Progenitor cell of endocrine pancreas (in vitro differentiated cells): Measurements from ENCODE around the gene MACROD2. TPM values are rescaled to one million over a fixed set of nuclear protein-coding genes. Genes with fewer than 3 reads are reported as not detected.

ENCODE experiments used
- DNase-seq: peaks from one replicate; pipeline ENCODE4 v3.0.0; 2021; ENCODE audit warnings: low spot score; ENCODE audit not compliant: unreplicated experiment
- H3K27ac Mint-ChIP-seq: 2 replicates; pipeline ENCODE4 v1.8.0; 2021; ENCODE audit warnings: mild to moderate bottlenecking, moderate library complexity, mixed read lengths
- H3K27me3 Mint-ChIP-seq: 2 replicates; pipeline ENCODE4 v1.8.0; 2021; ENCODE audit warnings: mixed read lengths
- H3K36me3 Mint-ChIP-seq: 2 replicates; pipeline ENCODE4 v1.8.0; 2022; ENCODE audit warnings: mixed read lengths; ENCODE audit not compliant: insufficient read depth
- H3K4me1 Mint-ChIP-seq: 2 replicates; pipeline ENCODE4 v1.8.0; 2021; ENCODE audit warnings: low read depth, mixed read lengths
- H3K4me3 Mint-ChIP-seq: 2 replicates; pipeline ENCODE4 v1.8.0; 2021; ENCODE audit warnings: low read depth, mild to moderate bottlenecking, moderate library complexity, mixed read lengths
- H3K9me3 Mint-ChIP-seq: 2 replicates; pipeline ENCODE4 v1.8.0; 2021; ENCODE audit warnings: low read depth, mixed read lengths
- total RNA-seq: library from RNA; stranded (reverse); gene quantifications from 2 replicates; pipeline ENCODE4 v1.2.1, GENCODE V29; 2021
- TF ChIP-seq, protein P1 (sequence below): fragments of 200-600 bp; sonication (generic); IDR thresholded peaks from one replicate; pipeline ENCODE4 v1.5.0; 2021; ENCODE audit warnings: antibody characterized with exemption, mild to moderate bottlenecking; ENCODE audit not compliant: unreplicated experiment

Gene MACROD2
- total RNA-seq, 1 donor from 2014 or later = 7.6 TPM

DNA sequence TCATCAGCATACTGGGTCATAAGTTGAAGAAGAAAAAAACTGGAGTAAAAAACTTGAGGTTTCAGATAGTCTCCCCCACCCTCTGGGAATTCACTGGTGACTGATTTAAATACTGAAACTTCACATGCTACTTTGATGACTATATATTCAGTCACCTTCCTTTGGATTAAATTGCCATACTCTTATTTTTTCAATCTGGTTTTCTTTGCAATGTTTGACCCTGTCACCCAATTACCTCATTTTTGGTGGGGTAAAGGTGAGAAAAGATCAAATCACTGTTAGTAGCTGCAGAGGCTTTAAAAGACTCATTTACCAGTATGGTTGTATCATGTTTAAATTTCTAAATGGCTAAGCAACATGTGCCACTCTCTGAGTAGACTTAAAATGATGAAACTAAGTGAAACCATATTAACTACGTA lies 1204.8 kb downstream of the MACROD2 start:
- Mint-ChIP-seq H3K4me3 (no peak overlapping the region), H3K27ac (no peak overlapping the region), H3K27me3 (no peaks in the 10 kb centered on the region), H3K36me3 (no peaks in the 10 kb centered on the region), H3K4me1 (no peaks in the 10 kb centered on the region), H3K9me3 (peaks cover 10% of the 10 kb centered on the region)
- no peak for DNase-seq
- TF ChIP-seq, protein P1, sequence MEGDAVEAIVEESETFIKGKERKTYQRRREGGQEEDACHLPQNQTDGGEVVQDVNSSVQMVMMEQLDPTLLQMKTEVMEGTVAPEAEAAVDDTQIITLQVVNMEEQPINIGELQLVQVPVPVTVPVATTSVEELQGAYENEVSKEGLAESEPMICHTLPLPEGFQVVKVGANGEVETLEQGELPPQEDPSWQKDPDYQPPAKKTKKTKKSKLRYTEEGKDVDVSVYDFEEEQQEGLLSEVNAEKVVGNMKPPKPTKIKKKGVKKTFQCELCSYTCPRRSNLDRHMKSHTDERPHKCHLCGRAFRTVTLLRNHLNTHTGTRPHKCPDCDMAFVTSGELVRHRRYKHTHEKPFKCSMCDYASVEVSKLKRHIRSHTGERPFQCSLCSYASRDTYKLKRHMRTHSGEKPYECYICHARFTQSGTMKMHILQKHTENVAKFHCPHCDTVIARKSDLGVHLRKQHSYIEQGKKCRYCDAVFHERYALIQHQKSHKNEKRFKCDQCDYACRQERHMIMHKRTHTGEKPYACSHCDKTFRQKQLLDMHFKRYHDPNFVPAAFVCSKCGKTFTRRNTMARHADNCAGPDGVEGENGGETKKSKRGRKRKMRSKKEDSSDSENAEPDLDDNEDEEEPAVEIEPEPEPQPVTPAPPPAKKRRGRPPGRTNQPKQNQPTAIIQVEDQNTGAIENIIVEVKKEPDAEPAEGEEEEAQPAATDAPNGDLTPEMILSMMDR = no peak

GRCh38 chr20:15201602-15202001 lies 1206.3 kb downstream of the MACROD2 start:
- Mint-ChIP-seq H3K4me3 (no peak overlapping the region), H3K27me3 (no peaks in the 10 kb centered on the region), H3K4me1 (no peaks in the 10 kb centered on the region), H3K9me3 (peaks cover 7% of the 10 kb centered on the region), H3K36me3 (no peaks in the 10 kb centered on the region), H3K27ac (no peak overlapping the region)
- TF ChIP-seq, protein P1 = no peak
- DNase-seq = no peak

GRCh38 chr20:15204234-15204633 lies 1208.9 kb downstream of the MACROD2 start:
- Mint-ChIP-seq H3K4me3 (no peak overlapping the region), H3K4me1 (no peaks in the 10 kb centered on the region), H3K36me3 (peaks cover 3% of the 10 kb centered on the region), H3K27me3 (no peaks in the 10 kb centered on the region), H3K27ac (no peak overlapping the region), H3K9me3 (peaks cover 16% of the 10 kb centered on the region)
- TF ChIP-seq, protein P1 = no peak
- no peak for DNase-seq

- Mint-ChIP-seq H3K27me3 (no peaks in the 10 kb centered on the region), H3K27ac (no peak overlapping the region), H3K9me3 (peaks cover 16% of the 10 kb centered on the region), H3K36me3 (peaks cover 3% of the 10 kb centered on the region), H3K4me1 (no peaks in the 10 kb centered on the region), H3K4me3 (no peak overlapping the region)
- DNase-seq = no peak
- TF ChIP-seq, protein P1 = no peak
These were observed 1209.7 kb downstream of the MACROD2 start for GRCh38 chr20:15205028-15205427.

- peaks cover 16% of the 10 kb centered on the region for H3K9me3 Mint-ChIP-seq
- TF ChIP-seq, protein P1 = no peak
- H3K4me3 Mint-ChIP-seq = no peak overlapping the region
- H3K27me3 Mint-ChIP-seq = no peaks in the 10 kb centered on the region
- no peak for DNase-seq
- peaks cover 3% of the 10 kb centered on the region for H3K36me3 Mint-ChIP-seq
- no peak overlapping the region for H3K27ac Mint-ChIP-seq
- no peaks in the 10 kb centered on the region for H3K4me1 Mint-ChIP-seq
These were observed 1210.4 kb downstream of the MACROD2 start for GRCh38 chr20:15205719-15206118.
